Measurements from ENCODE around the gene OR6C2.
"Not testable (repeated sequence)": the region's sequence is repeated elsewhere in the genome, so short reads cannot be mapped to it uniquely, and the experiment has no call there.

Gene OR6C2

GRCh38 chr12:55416961-55417360 lies 26.9 kb upstream of the OR6C2 start:
- TF ChIP-seq BHLHE40 (IDR thresholded peaks at IDR 0.05; ENCODE audit: borderline replicate concordance) (no peak), LEF1 (IDR thresholded peaks at IDR 0.05; ENCODE audit: borderline replicate concordance) (no peak), ARNT (IDR thresholded peaks at IDR 0.05) (no peak), CTBP1 (IDR thresholded peaks at IDR 0.05; ENCODE audit: borderline replicate concordance) (no peak), SUZ12 (IDR thresholded peaks at IDR 0.05) (no peak), L3MBTL2 (conservative IDR thresholded peaks at IDR 0.05) (no peak), FOXM1 (IDR thresholded peaks at IDR 0.05; ENCODE audit: borderline replicate concordance) (no peak), FOXA1 (IDR thresholded peaks at IDR 0.05) (no peak), PKNOX1 (IDR thresholded peaks at IDR 0.05) (no peak), ELF4 (IDR thresholded peaks at IDR 0.05) (no peak), FOXK2 (IDR thresholded peaks at IDR 0.05) (no peak), SP1 (IDR thresholded peaks at IDR 0.05) (no peak), HDGF (IDR thresholded peaks at IDR 0.05; ENCODE audit: borderline replicate concordance) (no peak), ZNF384 (IDR thresholded peaks at IDR 0.05) (no peak), NFRKB (IDR thresholded peaks at IDR 0.05) (no peak), TARDBP (IDR thresholded peaks at IDR 0.05) (no peak)
- no peak for DNase-seq (ENCODE audit: extremely low spot score)
- POLR2A ChIA-PET = no interaction called here
- CTCF ChIA-PET = no interaction called here

GRCh38 chr12:55420307-55420962 lies 23.4 kb upstream of the OR6C2 start:
- ChIA-PET POLR2A (no interaction called here), CTCF (no interaction called here)
- no peak for TF ChIP-seq TARDBP (IDR thresholded peaks at IDR 0.05)
- TF ChIP-seq HDGF (IDR thresholded peaks at IDR 0.05; ENCODE audit: borderline replicate concordance) = no peak
- no peak for TF ChIP-seq SUZ12 (IDR thresholded peaks at IDR 0.05)
- no peak for TF ChIP-seq FOXM1 (IDR thresholded peaks at IDR 0.05; ENCODE audit: borderline replicate concordance)
- TF ChIP-seq CTBP1 (IDR thresholded peaks at IDR 0.05; ENCODE audit: borderline replicate concordance) = no peak
- TF ChIP-seq LEF1 (IDR thresholded peaks at IDR 0.05; ENCODE audit: borderline replicate concordance) = no peak
- no peak for TF ChIP-seq SP1 (IDR thresholded peaks at IDR 0.05)
- no peak for TF ChIP-seq FOXA1 (IDR thresholded peaks at IDR 0.05)
- no peak for DNase-seq (ENCODE audit: extremely low spot score)

DNA sequence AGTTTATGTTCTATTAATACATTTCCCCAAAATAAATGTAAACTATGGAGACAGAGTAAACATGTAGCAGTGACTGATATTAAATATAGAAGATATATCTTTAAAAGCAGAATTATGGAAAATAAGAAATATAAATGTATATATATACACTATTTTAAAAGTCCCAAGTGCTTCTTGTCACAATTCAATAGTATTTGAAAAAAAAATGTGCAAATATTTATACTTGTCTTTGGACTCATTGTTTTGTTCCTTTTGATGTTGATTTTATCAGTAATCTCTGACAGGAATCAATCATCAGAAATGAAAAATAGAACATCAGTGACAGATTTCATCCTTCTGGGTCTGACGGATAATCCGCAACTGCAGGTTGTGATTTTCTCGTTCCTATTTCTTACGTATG lies 17.9 kb upstream of the OR6C2 start, which contains the start of gene OR6C76:
OR6C76 (plus strand) TSS at position 301 of the 400 bp plus-strand sequence; CDS start at position 301, 0 bp downstream.
- ChIA-PET CTCF (no interaction called here), POLR2A (no interaction called here)
- TF ChIP-seq FOXM1 (IDR thresholded peaks at IDR 0.05; ENCODE audit: borderline replicate concordance) (no peak), SP1 (IDR thresholded peaks at IDR 0.05) (no peak), ARNT (IDR thresholded peaks at IDR 0.05) (no peak)
- DNase-seq (ENCODE audit: extremely low spot score) = no peak

- no peak for DNase-seq (ENCODE audit: extremely low spot score)
- TF ChIP-seq HDGF (IDR thresholded peaks at IDR 0.05; ENCODE audit: borderline replicate concordance) (no peak), PKNOX1 (IDR thresholded peaks at IDR 0.05) (no peak), TARDBP (IDR thresholded peaks at IDR 0.05) (no peak), ARNT (IDR thresholded peaks at IDR 0.05) (no peak), ZNF384 (IDR thresholded peaks at IDR 0.05) (no peak), CTBP1 (IDR thresholded peaks at IDR 0.05; ENCODE audit: borderline replicate concordance) (no peak), LEF1 (IDR thresholded peaks at IDR 0.05; ENCODE audit: borderline replicate concordance) (no peak), FOXM1 (IDR thresholded peaks at IDR 0.05; ENCODE audit: borderline replicate concordance) (no peak), FOXA1 (IDR thresholded peaks at IDR 0.05) (no peak), FOXK2 (IDR thresholded peaks at IDR 0.05) (no peak), BHLHE40 (IDR thresholded peaks at IDR 0.05; ENCODE audit: borderline replicate concordance) (no peak), ELF4 (IDR thresholded peaks at IDR 0.05) (no peak), SP1 (IDR thresholded peaks at IDR 0.05) (no peak), SUZ12 (IDR thresholded peaks at IDR 0.05) (no peak), L3MBTL2 (conservative IDR thresholded peaks at IDR 0.05) (no peak), NFRKB (IDR thresholded peaks at IDR 0.05) (no peak)
- ChIA-PET POLR2A (no interaction called here), CTCF (no interaction called here)
Observed at GRCh38 chr12:55428331-55429243, 15.3 kb upstream of the OR6C2 start.

DNA sequence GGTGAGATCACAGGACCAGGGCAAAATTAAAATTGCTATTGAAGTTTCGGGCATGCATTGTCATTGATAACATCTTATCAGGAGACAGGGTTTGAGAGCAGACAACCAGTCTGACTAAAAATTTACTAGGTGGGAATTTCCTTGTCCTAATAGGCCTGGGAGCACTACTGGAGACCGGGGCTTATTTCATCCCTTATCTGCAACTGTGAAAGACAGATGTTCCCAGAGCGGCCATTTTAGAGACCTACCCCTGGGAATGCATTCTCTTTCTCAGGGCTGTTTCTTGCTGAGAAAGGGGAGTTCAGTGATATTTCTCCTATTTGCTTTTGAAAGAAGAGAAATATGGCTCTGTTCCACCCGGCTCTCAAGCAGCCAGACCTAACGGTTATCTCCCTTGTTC lies 2.6 kb upstream of the OR6C2 start:
- CTCF ChIA-PET; DNase-seq (ENCODE audit: extremely low spot score); POLR2A ChIA-PET: not testable (repeated sequence)

DNA sequence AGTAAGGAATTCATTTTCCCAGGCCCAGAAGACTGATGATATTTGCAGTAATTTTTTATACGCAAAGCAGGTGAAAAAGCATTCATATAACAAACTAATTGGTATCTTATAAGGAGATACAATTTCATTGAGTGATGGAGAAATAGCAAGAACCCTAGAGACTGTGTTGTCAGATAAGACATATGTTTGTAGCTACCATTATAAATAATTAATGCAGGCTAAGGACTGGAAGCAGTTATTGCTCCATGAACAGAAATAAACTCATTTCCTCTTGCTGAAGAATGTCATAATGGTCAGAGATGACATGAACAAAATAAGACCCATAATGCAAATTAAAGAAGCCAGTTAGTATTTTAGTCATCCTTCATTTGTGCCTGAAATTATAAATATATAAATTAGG lies 1.5 kb downstream of the OR6C2 start:
- ChIA-PET POLR2A (no interaction called here), CTCF (no interaction called here)
- DNase-seq (ENCODE audit: extremely low spot score) = no peak
- TF ChIP-seq FOXM1 (IDR thresholded peaks at IDR 0.05; ENCODE audit: borderline replicate concordance) (no peak), ELF4 (IDR thresholded peaks at IDR 0.05) (no peak), HDGF (IDR thresholded peaks at IDR 0.05; ENCODE audit: borderline replicate concordance) (no peak), SP1 (IDR thresholded peaks at IDR 0.05) (no peak), BHLHE40 (IDR thresholded peaks at IDR 0.05; ENCODE audit: borderline replicate concordance) (no peak), SUZ12 (IDR thresholded peaks at IDR 0.05) (no peak), PKNOX1 (IDR thresholded peaks at IDR 0.05) (no peak), NFRKB (IDR thresholded peaks at IDR 0.05) (no peak)
